HepG2 (cell line): ENCODE data around the gene OXLD1. TPM values are rescaled to one million over a fixed set of nuclear protein-coding genes. Genes with fewer than 3 reads are reported as not detected.

Experiments used
- DPF2 ChIP-seq: sonication (generic); formaldehyde crosslinking; IDR thresholded peaks from 2 replicates; pipeline ENCODE4 v1.4.0; 2020; ENCODE audit warnings: mild to moderate bottlenecking, low read depth, missing genetic modification reagents, borderline replicate concordance
- ELF4 ChIP-seq: sonication (generic); formaldehyde crosslinking; IDR thresholded peaks from 2 replicates; pipeline ENCODE4 v1.5.0; 2020; ENCODE audit warnings: missing genetic modification reagents, mild to moderate bottlenecking, moderate library complexity, borderline replicate concordance
- EP300 ChIP-seq, 3 experiments: sonication (generic) in 1 of 3; formaldehyde crosslinking in 1 of 3; IDR thresholded peaks; 2 replicates each; pipeline versions ENCODE4 v1.5.1 to v1.6.1; 2011 to 2020; ENCODE audit warnings: low read depth in 2 of 3, low read length in 2 of 3, borderline replicate concordance in 1 of 3, improper control_type of control experiment in 1 of 3, mild to moderate bottlenecking in 1 of 3, missing genetic modification reagents in 1 of 3, moderate library complexity in 1 of 3
- FOXM1 ChIP-seq: sonication (generic); formaldehyde crosslinking; IDR thresholded peaks from 2 replicates; pipeline ENCODE4 v1.5.0; 2020; ENCODE audit warnings: missing genetic modification reagents
- MEIS1 ChIP-seq: sonication (generic); formaldehyde crosslinking; IDR thresholded peaks from 2 replicates; pipeline ENCODE4 v1.9.0; 2021; ENCODE audit warnings: mild to moderate bottlenecking, missing genetic modification reagents, moderate library complexity, borderline replicate concordance
- NFKBIZ ChIP-seq: IDR thresholded peaks from 2 replicates; pipeline ENCODE4 v1.6.1; 2018; ENCODE audit warnings: missing genetic modification reagents, missing compliant biosample characterization
- PHF5A ChIP-seq: IDR thresholded peaks from one replicate; pipeline ENCODE4 v1.6.1; 2018; ENCODE audit warnings: low read depth, missing genetic modification reagents; ENCODE audit not compliant: unreplicated experiment
- SMAD9 ChIP-seq: sonication (generic); formaldehyde crosslinking; IDR thresholded peaks from 2 replicates; pipeline ENCODE4 v1.5.1; 2020; ENCODE audit warnings: mild to moderate bottlenecking, missing genetic modification reagents
- ZEB1 ChIP-seq: IDR thresholded peaks from 2 replicates; pipeline ENCODE4 v1.6.1; 2012; ENCODE audit warnings: mild to moderate bottlenecking, low read depth, inconsistent platforms; ENCODE audit not compliant: insufficient replicate concordance
- ZMYM3 ChIP-seq: sonication (generic); formaldehyde crosslinking; IDR thresholded peaks from 2 replicates; pipeline ENCODE4 v1.5.1; 2020; ENCODE audit warnings: mild to moderate bottlenecking, missing genetic modification reagents
- ZNF224 ChIP-seq: sonication (generic); formaldehyde crosslinking; IDR thresholded peaks from 2 replicates; pipeline ENCODE4 v1.5.0; 2020; ENCODE audit warnings: mild to moderate bottlenecking, missing genetic modification reagents
- ZNF737 ChIP-seq: sonication (generic); formaldehyde crosslinking; IDR thresholded peaks from 2 replicates; pipeline ENCODE4 v1.5.0; 2020; ENCODE audit warnings: missing genetic modification reagents, mild to moderate bottlenecking, borderline replicate concordance
- ZNF790 ChIP-seq: sonication (generic); formaldehyde crosslinking; IDR thresholded peaks from 2 replicates; pipeline ENCODE4 v1.8.0; 2022; ENCODE audit warnings: missing genetic modification reagents, mild to moderate bottlenecking, borderline replicate concordance
- polyA plus RNA-seq, 8 experiments: library from polyadenylated mRNA; depleted of rRNA in 3 of 8; stranded (reverse) in 7 of 8; unstranded in 1 of 8; fragments of >200 nt; fragmentation: Illumina TruSeq in 4 of 8; extraction: Trizol in 4 of 8; gene quantifications; 2 replicates each; pipeline versions ENCODE4 v1.2.1 to v1.2.3, GENCODE V29; 2011 to 2016; ENCODE audit warnings: low read depth in 4 of 8, missing spikeins in 1 of 8, mixed read lengths in 1 of 8; ENCODE audit not compliant: insufficient read depth in 1 of 8
- total RNA-seq, 5 experiments: library from RNA; depleted of rRNA; stranded (reverse); fragments of >200 nt; fragmentation: Illumina TruSeq; extraction: Trizol; gene quantifications; 2 replicates each; pipeline ENCODE4 v1.2.3, GENCODE V29; 2016; ENCODE audit warnings: low read depth in 1 of 5
- TF ChIP-seq, protein P1 (sequence below): sonication (generic); formaldehyde crosslinking; IDR thresholded peaks from 2 replicates; pipeline ENCODE4 v1.4.0; 2020; ENCODE audit warnings: missing genetic modification reagents
- TF ChIP-seq, protein P2 (sequence below): sonication (generic); formaldehyde crosslinking; IDR thresholded peaks from 2 replicates; pipeline ENCODE4 v1.4.0; 2020; ENCODE audit warnings: missing genetic modification reagents
- TF ChIP-seq, protein P3 (sequence below): sonication (generic); formaldehyde crosslinking; IDR thresholded peaks from 2 replicates; pipeline ENCODE4 v1.5.1; 2020; ENCODE audit warnings: mild to moderate bottlenecking, missing genetic modification reagents, borderline replicate concordance
- TF ChIP-seq, protein P4 (sequence below): sonication (generic); formaldehyde crosslinking; IDR thresholded peaks from 2 replicates; pipeline ENCODE4 v1.5.0; 2020; ENCODE audit warnings: missing genetic modification reagents

The OXLD1 gene
- total and polyA plus RNA-seq, 2 of the 13 experiments (the other 11 are each of a cell fraction or from before 2014, with no cell fraction given) = 27.1 to 37.5 TPM

DNA sequence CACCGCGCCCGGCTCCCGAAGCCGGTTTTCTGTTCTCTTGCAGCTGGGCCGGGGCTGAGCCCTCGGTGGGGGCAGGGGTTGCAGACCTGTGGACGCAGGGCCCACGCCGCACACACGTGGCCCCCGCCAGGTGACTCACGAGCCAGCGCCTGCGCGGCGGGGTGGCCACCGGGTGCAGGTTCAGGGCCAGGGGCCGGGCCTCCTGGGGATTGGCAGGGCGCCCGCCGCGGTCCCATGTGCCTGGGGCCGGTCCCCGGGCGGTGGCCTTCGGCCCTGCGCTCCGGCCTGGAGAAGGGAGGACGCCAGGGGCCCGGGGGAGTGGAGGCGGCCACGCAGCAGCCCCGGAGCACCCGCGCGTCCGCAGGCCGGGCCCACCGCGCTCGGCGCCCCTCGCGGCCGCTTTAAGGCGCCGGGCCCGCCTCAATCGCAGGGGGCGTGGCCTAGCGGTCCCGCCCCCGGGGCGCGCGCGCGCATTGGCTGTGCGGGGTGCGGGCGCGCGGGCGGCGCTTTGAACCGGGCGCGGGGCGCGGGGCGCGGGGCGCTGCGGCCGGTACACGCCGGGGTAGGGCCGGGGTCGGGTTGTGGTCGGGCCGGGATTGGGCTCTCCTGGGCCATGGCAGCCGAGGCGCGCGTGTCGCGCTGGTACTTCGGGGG, 45.5 kb upstream of the OXLD1 start, which contains the start of gene SLC25A10 (continued):
- TF ChIP-seq EP300 (IDR thresholded peaks at IDR 0.05; ENCODE audit: low read depth in 2 of 2, low read length in 2 of 2) (peak; percentile 41 to 88; a peak in 2 of 4 replicates), EP300 (CRISPR knock-in tag; IDR thresholded peaks at IDR 0.05; ENCODE audit: borderline replicate concordance) (peak; percentile 97), ZEB1 (peak; percentile 25), DPF2 (CRISPR knock-in tag) (peak; percentile 32; the same call in 1 of the 2 replicates), ZNF737 (CRISPR knock-in tag) (peak; percentile 71; the same call in 1 of the 2 replicates), SMAD9 (CRISPR knock-in tag) (peak; percentile 95; the same call in 1 of the 2 replicates), MEIS1 (no peak), ZMYM3 (CRISPR knock-in tag) (peak; percentile 71), ZNF790 (CRISPR knock-in tag) (peak; percentile 26; the same call in 1 of the 2 replicates), FOXM1 (CRISPR knock-in tag) (peak; percentile 93), ZNF224 (CRISPR knock-in tag) (peak; percentile 95), ELF4 (CRISPR knock-in tag) (no peak), PHF5A (CRISPR knock-in tag) (no peak), NFKBIZ (CRISPR knock-in tag) (peak; percentile 96)
- TF ChIP-seq, protein P1, sequence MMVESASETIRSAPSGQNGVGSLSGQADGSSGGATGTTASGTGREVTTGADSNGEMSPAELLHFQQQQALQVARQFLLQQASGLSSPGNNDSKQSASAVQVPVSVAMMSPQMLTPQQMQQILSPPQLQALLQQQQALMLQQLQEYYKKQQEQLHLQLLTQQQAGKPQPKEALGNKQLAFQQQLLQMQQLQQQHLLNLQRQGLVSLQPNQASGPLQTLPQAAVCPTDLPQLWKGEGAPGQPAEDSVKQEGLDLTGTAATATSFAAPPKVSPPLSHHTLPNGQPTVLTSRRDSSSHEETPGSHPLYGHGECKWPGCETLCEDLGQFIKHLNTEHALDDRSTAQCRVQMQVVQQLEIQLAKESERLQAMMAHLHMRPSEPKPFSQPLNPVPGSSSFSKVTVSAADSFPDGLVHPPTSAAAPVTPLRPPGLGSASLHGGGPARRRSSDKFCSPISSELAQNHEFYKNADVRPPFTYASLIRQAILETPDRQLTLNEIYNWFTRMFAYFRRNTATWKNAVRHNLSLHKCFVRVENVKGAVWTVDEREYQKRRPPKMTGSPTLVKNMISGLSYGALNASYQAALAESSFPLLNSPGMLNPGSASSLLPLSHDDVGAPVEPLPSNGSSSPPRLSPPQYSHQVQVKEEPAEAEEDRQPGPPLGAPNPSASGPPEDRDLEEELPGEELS (CRISPR knock-in tag) = peak; percentile 83
- TF ChIP-seq, protein P2, sequence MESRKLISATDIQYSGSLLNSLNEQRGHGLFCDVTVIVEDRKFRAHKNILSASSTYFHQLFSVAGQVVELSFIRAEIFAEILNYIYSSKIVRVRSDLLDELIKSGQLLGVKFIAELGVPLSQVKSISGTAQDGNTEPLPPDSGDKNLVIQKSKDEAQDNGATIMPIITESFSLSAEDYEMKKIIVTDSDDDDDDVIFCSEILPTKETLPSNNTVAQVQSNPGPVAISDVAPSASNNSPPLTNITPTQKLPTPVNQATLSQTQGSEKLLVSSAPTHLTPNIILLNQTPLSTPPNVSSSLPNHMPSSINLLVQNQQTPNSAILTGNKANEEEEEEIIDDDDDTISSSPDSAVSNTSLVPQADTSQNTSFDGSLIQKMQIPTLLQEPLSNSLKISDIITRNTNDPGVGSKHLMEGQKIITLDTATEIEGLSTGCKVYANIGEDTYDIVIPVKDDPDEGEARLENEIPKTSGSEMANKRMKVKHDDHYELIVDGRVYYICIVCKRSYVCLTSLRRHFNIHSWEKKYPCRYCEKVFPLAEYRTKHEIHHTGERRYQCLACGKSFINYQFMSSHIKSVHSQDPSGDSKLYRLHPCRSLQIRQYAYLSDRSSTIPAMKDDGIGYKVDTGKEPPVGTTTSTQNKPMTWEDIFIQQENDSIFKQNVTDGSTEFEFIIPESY (CRISPR knock-in tag) = peak; percentile 85
- TF ChIP-seq, protein P3, sequence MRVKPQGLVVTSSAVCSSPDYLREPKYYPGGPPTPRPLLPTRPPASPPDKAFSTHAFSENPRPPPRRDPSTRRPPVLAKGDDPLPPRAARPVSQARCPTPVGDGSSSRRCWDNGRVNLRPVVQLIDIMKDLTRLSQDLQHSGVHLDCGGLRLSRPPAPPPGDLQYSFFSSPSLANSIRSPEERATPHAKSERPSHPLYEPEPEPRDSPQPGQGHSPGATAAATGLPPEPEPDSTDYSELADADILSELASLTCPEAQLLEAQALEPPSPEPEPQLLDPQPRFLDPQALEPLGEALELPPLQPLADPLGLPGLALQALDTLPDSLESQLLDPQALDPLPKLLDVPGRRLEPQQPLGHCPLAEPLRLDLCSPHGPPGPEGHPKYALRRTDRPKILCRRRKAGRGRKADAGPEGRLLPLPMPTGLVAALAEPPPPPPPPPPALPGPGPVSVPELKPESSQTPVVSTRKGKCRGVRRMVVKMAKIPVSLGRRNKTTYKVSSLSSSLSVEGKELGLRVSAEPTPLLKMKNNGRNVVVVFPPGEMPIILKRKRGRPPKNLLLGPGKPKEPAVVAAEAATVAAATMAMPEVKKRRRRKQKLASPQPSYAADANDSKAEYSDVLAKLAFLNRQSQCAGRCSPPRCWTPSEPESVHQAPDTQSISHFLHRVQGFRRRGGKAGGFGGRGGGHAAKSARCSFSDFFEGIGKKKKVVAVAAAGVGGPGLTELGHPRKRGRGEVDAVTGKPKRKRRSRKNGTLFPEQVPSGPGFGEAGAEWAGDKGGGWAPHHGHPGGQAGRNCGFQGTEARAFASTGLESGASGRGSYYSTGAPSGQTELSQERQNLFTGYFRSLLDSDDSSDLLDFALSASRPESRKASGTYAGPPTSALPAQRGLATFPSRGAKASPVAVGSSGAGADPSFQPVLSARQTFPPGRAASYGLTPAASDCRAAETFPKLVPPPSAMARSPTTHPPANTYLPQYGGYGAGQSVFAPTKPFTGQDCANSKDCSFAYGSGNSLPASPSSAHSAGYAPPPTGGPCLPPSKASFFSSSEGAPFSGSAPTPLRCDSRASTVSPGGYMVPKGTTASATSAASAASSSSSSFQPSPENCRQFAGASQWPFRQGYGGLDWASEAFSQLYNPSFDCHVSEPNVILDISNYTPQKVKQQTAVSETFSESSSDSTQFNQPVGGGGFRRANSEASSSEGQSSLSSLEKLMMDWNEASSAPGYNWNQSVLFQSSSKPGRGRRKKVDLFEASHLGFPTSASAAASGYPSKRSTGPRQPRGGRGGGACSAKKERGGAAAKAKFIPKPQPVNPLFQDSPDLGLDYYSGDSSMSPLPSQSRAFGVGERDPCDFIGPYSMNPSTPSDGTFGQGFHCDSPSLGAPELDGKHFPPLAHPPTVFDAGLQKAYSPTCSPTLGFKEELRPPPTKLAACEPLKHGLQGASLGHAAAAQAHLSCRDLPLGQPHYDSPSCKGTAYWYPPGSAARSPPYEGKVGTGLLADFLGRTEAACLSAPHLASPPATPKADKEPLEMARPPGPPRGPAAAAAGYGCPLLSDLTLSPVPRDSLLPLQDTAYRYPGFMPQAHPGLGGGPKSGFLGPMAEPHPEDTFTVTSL (CRISPR knock-in tag) = peak; percentile 66; the same call in 1 of the 2 replicates
- TF ChIP-seq, protein P4, sequence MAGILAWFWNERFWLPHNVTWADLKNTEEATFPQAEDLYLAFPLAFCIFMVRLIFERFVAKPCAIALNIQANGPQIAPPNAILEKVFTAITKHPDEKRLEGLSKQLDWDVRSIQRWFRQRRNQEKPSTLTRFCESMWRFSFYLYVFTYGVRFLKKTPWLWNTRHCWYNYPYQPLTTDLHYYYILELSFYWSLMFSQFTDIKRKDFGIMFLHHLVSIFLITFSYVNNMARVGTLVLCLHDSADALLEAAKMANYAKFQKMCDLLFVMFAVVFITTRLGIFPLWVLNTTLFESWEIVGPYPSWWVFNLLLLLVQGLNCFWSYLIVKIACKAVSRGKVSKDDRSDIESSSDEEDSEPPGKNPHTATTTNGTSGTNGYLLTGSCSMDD (CRISPR knock-in tag) = peak; percentile 91
